ENCODE measurements around the gene PLPP3. TPM values are rescaled to one million over a fixed set of nuclear protein-coding genes. Genes with fewer than 3 reads are reported as not detected.

PLPP3 gene
- total and polyA plus RNA-seq, 2 of the 8 experiments (the other 6 are each of a cell fraction or from before 2014, with no cell fraction given), result 33.2 to 42.0 TPM

- FAIRE-seq, result no peak
- no peak overlapping the region for H3K9ac ChIP-seq (replicated peaks in 1 of 4; ENCODE audit: extremely low read depth in 1 of 4, low read depth in 3 of 4, low read length in 3 of 4)
- TF ChIP-seq SIX5 (IDR thresholded peaks at IDR 0.05; ENCODE audit: low read depth, low read length) (no peak), MAFK (IDR thresholded peaks at IDR 0.05; ENCODE audit: low read depth, low read length) (no peak), GTF2F1 (IDR thresholded peaks at IDR 0.05; ENCODE audit: borderline replicate concordance, low read depth, low read length) (no peak), YY1 (IDR thresholded peaks at IDR 0.05; ENCODE audit: low read depth, low read length) (no peak), TAF1 (IDR thresholded peaks at IDR 0.05; ENCODE audit: low read depth, low read length) (no peak)
Measured at GRCh38 chr1:56591909-56592308, 12.5 kb upstream of the PLPP3 start.

More at GRCh38 chr1:56591909-56592308, 12.5 kb upstream of the PLPP3 start:
- no peak overlapping the region for H3K4me3 ChIP-seq (ENCODE audit: extremely low read depth in 1 of 4, insufficient read depth in 2 of 4, low read depth in 3 of 4, low read length in 4 of 4)
- H3K9me3 ChIP-seq (ENCODE audit: insufficient read depth in 2 of 2, low read depth in 1 of 2, low read length in 1 of 2), result no peaks in the 10 kb centered on the region
- POLR2A ChIA-PET (ENCODE audit: partially characterized antibody), result no interaction called here
- no peaks in the 10 kb centered on the region for H4K20me1 ChIP-seq (replicated peaks in 1 of 2; ENCODE audit: control insufficient read depth in 1 of 2, insufficient read depth in 2 of 2, low read length in 2 of 2)
- no peaks in the 10 kb centered on the region for H3K79me2 ChIP-seq (ENCODE audit: control insufficient read depth in 1 of 2, insufficient read depth in 2 of 2, low read length in 2 of 2)
- H4K8ac ChIP-seq (ENCODE audit: extremely low read depth, insufficient read depth, low read length), result no peak overlapping the region
- WGBS, 2 experiments (ENCODE audit: extremely low coverage in 1 of 2, insufficient coverage in 1 of 2, insufficient read length in 1 of 2, insufficient replicate concordance in 2 of 2, low coverage in 1 of 2, low lambda C conversion rate in 2 of 2, missing lambda C conversion rate in 1 of 2), result 62% methylated on average over 3 of the region's 3 CpGs; no CpG with 5 or more reads in 1 of the 2 experiments
- H2BK5ac ChIP-seq (ENCODE audit: low read depth, low read length), result no peak overlapping the region
- no peak overlapping the region for H2BK20ac ChIP-seq (ENCODE audit: low read length)
- no peaks in the 10 kb centered on the region for H3K27me3 ChIP-seq (replicated peaks in 1 of 4; ENCODE audit: control insufficient read depth in 3 of 4, extremely low read depth in 1 of 4, insufficient read depth in 3 of 4, low read length in 3 of 4)
- H4K5ac ChIP-seq (ENCODE audit: insufficient read length, low read depth, low read length), result no peak overlapping the region
- no peak overlapping the region for H3K23ac ChIP-seq (ENCODE audit: insufficient read length)
- H2BK15ac ChIP-seq (ENCODE audit: low read length), result no peak overlapping the region
- no peak overlapping the region for H3K27ac ChIP-seq (ENCODE audit: low read depth, low read length)
- no peak for DNase-seq (ENCODE audit: low read depth in 1 of 2, low spot score in 2 of 2)
- CTCF ChIA-PET (ENCODE audit: partially characterized antibody), result interaction anchor here (1.0 kb wide), 1 partner anchor 12 kb away, joined by 3 read pairs; no protein-coding TSS in a partner anchor
- H3K18ac ChIP-seq (ENCODE audit: extremely low read depth, low read length), result no peak overlapping the region
- no peak overlapping the region for H3K14ac ChIP-seq (ENCODE audit: insufficient read length)
- no peak overlapping the region for H2AFZ ChIP-seq (ENCODE audit: low read length)
- no peak overlapping the region for H3K4me2 ChIP-seq (ENCODE audit: insufficient read depth in 1 of 2, low read depth in 2 of 2, low read length in 2 of 2)
- H3K56ac ChIP-seq (replicated peaks; ENCODE audit: insufficient read length, low read depth, low read length), result no peak overlapping the region
- H3K79me1 ChIP-seq (ENCODE audit: low read depth, low read length), result no peaks in the 10 kb centered on the region
- H4K91ac ChIP-seq (replicated peaks; ENCODE audit: insufficient read length, low read length), result no peak overlapping the region
- H3K4me1 ChIP-seq (replicated peaks in 1 of 4; ENCODE audit: control insufficient read depth in 3 of 4, insufficient read depth in 4 of 4, low read length in 3 of 4), result no peaks in the 10 kb centered on the region
- H2AK5ac ChIP-seq (ENCODE audit: low read depth, low read length), result no peak overlapping the region
- H2BK120ac ChIP-seq (replicated peaks; ENCODE audit: low read depth, low read length), result no peak overlapping the region
- H3K36me3 ChIP-seq (ENCODE audit: control insufficient read depth in 2 of 4, insufficient read depth in 4 of 4, low read length in 3 of 4), result no peaks in the 10 kb centered on the region
- no peak overlapping the region for H3K4ac ChIP-seq (replicated peaks; ENCODE audit: insufficient read length, low read depth, low read length)
- H2BK12ac ChIP-seq (ENCODE audit: low read depth, low read length), result no peak overlapping the region
- no peaks in the 10 kb centered on the region for H3K23me2 ChIP-seq (ENCODE audit: low read depth, low read length)

All from H1 (cell line).